GM18511 (cell line): ENCODE data around the gene GLDN.
A peak's percentile ranks its signal among the peaks of the same experiment; 100 is the strongest.

Experiments used
- ATAC-seq: cut with Tn5 transposase; IDR thresholded peaks from one replicate; pipeline ENCODE4 v1.9.1; 2021; ENCODE audit warnings: mild to moderate bottlenecking, moderate library complexity; ENCODE audit not compliant: unreplicated experiment

Gene GLDN

GRCh38 chr15:51341366-51342226, at the start of gene GLDN:
Gene GLDN, plus strand, starts transcription at chr15:51341655. Its CDS starts 30 bp downstream, at chr15:51341685.
- ATAC-seq: no peak

GRCh38 chr15:51298620-51299019, 42.8 kb upstream of the GLDN start:
- no peak for ATAC-seq

GRCh38 chr15:51299187-51300015, 42.1 kb upstream of the GLDN start:
- ATAC-seq: no peak

- no peak for ATAC-seq
Observed at GRCh38 chr15:51302480-51302879, 39.0 kb upstream of the GLDN start.

- peak; percentile 79 for ATAC-seq
Observed at GRCh38 chr15:51303462-51303980, 37.9 kb upstream of the GLDN start.

GRCh38 chr15:51307325-51307724, 34.1 kb upstream of the GLDN start:
- no peak for ATAC-seq

GRCh38 chr15:51307811-51308210, 33.6 kb upstream of the GLDN start:
- no peak for ATAC-seq

- no peak for ATAC-seq
Observed at GRCh38 chr15:51310064-51310463, 31.4 kb upstream of the GLDN start.

GRCh38 chr15:51311510-51311909, 29.9 kb upstream of the GLDN start:
- no peak for ATAC-seq

GRCh38 chr15:51312166-51313073, 29.0 kb upstream of the GLDN start:
- ATAC-seq: no peak

GRCh38 chr15:51313074-51313393, 28.4 kb upstream of the GLDN start:
- no peak for ATAC-seq

- no peak for ATAC-seq
Observed at GRCh38 chr15:51313644-51314280, 27.7 kb upstream of the GLDN start.

- ATAC-seq: no peak
Observed at GRCh38 chr15:51314391-51315337, 26.8 kb upstream of the GLDN start.

- no peak for ATAC-seq
Observed at GRCh38 chr15:51315726-51316125, 25.7 kb upstream of the GLDN start.

GRCh38 chr15:51316636-51317035, 24.8 kb upstream of the GLDN start:
- no peak for ATAC-seq

- no peak for ATAC-seq
Observed at GRCh38 chr15:51318382-51319150, 22.9 kb upstream of the GLDN start.

- no peak for ATAC-seq
Observed at GRCh38 chr15:51319539-51319938, 21.9 kb upstream of the GLDN start.

GRCh38 chr15:51320843-51321242, 20.6 kb upstream of the GLDN start:
- ATAC-seq: no peak
